ENCODE measurements around the gene CMTM8. TPM values are rescaled to one million over a fixed set of nuclear protein-coding genes. Genes with fewer than 3 reads are reported as not detected.

CMTM8 gene
- total RNA-seq, 1 experiment from 2014 or later = 9.0 TPM

- H3K27ac Mint-ChIP-seq = peak overlapping the region; percentile 94
- peak; percentile 76 for ATAC-seq
- peaks cover 11% of the 10 kb centered on the region for H3K36me3 Mint-ChIP-seq
- H3K4me3 Mint-ChIP-seq = peak overlapping the region; percentile 63
- no peaks in the 10 kb centered on the region for H3K27me3 Mint-ChIP-seq (ENCODE audit: low read depth)
- ChIA-PET CTCF (interaction anchor here (1.0 to 1.4 kb wide), 2 partner anchors 27 to 66 kb away, joined by 7 to 11 read pairs; no protein-coding TSS in a partner anchor), POLR2A (interaction anchor here (1.4 kb wide), 1 partner anchor 22 kb away, joined by 6 read pairs; no protein-coding TSS in a partner anchor)
- peaks cover 36% of the 10 kb centered on the region for H3K4me1 Mint-ChIP-seq
- H3K9me3 Mint-ChIP-seq = peaks cover 7% of the 10 kb centered on the region; the same call in 1 of the 2 replicates
- peak; percentile 74 for DNase-seq (ENCODE audit: low spot score)
- TF ChIP-seq ZNF425 (CRISPR knock-in tag; conservative IDR thresholded peaks at IDR 0.05) (no peak), MLX (CRISPR knock-in tag; IDR thresholded peaks at IDR 0.05) (no peak), GRHL2 (CRISPR knock-in tag; IDR thresholded peaks at IDR 0.05; ENCODE audit: insufficient replicate concordance, severe bottlenecking) (no peak), ZBTB43 (CRISPR knock-in tag; IDR thresholded peaks at IDR 0.05) (no peak), MYBL2 (CRISPR knock-in tag; IDR thresholded peaks at IDR 0.05) (no peak), SMAD4 (CRISPR knock-in tag; IDR thresholded peaks at IDR 0.05) (no peak), ATF2 (CRISPR knock-in tag; IDR thresholded peaks at IDR 0.05; ENCODE audit: borderline replicate concordance, low read depth) (no peak), RELA (CRISPR knock-in tag; IDR thresholded peaks at IDR 0.05; ENCODE audit: borderline replicate concordance) (no peak), FOXP4 (CRISPR knock-in tag; IDR thresholded peaks at IDR 0.05) (no peak; the same call in 1 of the 2 replicates), CREM (CRISPR knock-in tag; IDR thresholded peaks at IDR 0.05) (0 out of 2 replicates have a peak, but pooled peaks have one; percentile 38), AFF4 (CRISPR knock-in tag; IDR thresholded peaks at IDR 0.05; ENCODE audit: borderline replicate concordance) (no peak), ZNF416 (CRISPR knock-in tag; IDR thresholded peaks at IDR 0.05) (no peak), HMGA2 (CRISPR knock-in tag; IDR thresholded peaks at IDR 0.05) (no peak), OVOL2 (CRISPR knock-in tag; IDR thresholded peaks at IDR 0.05; ENCODE audit: borderline replicate concordance) (no peak), ZSCAN18 (CRISPR knock-in tag; IDR thresholded peaks at IDR 0.05) (no peak), NFYB (CRISPR knock-in tag; conservative IDR thresholded peaks at IDR 0.05; ENCODE audit: low read depth) (no peak), STAT6 (CRISPR knock-in tag; conservative IDR thresholded peaks at IDR 0.05; ENCODE audit: low read depth) (no peak), SOX15 (CRISPR knock-in tag; IDR thresholded peaks at IDR 0.05) (no peak), ZNF263 (CRISPR knock-in tag; IDR thresholded peaks at IDR 0.05; ENCODE audit: low read depth) (no peak), USF2 (CRISPR knock-in tag; IDR thresholded peaks at IDR 0.05) (peak; percentile 45; the same call in 1 of the 2 replicates)
Observed at GRCh38 chr3:32401556-32402081, 163.1 kb downstream of the CMTM8 start.
